ENCODE measurements around the gene IFRD2.
A peak's percentile ranks its signal among the peaks of the same experiment; 100 is the strongest.
"Not testable (repeated sequence)": the region's sequence is repeated elsewhere in the genome, so short reads cannot be mapped to it uniquely, and the experiment has no call there.

IFRD2 gene

GRCh38 chr3:50249457-50249856, 42.8 kb downstream of the IFRD2 start:
- Histone ChIP-seq H3K4me3 (ENCODE audit: low read length) (no peak overlapping the region), H3K9me3 (replicated peaks; ENCODE audit: low read length) (no peaks in the 10 kb centered on the region), H3K4me2 (ENCODE audit: low read length) (no peak overlapping the region), H3K27me3 (ENCODE audit: control insufficient read depth, insufficient read depth, low read length) (no peaks in the 10 kb centered on the region), H3K4me1 (ENCODE audit: control insufficient read depth, insufficient read depth, low read length) (peaks cover 86% of the 10 kb centered on the region), H3K36me3 (ENCODE audit: insufficient read depth, low read length) (peaks cover 36% of the 10 kb centered on the region), H3K9ac (ENCODE audit: low read depth, low read length) (no peak overlapping the region)

- Histone ChIP-seq H3K36me3 (ENCODE audit: insufficient read depth, low read length) (peaks cover 33% of the 10 kb centered on the region), H3K4me2 (ENCODE audit: low read length) (peak overlapping the region; percentile 69), H3K4me1 (ENCODE audit: control insufficient read depth, insufficient read depth, low read length) (peaks cover 84% of the 10 kb centered on the region), H3K9ac (ENCODE audit: low read depth, low read length) (peak overlapping the region; percentile 62), H3K9me3 (replicated peaks; ENCODE audit: low read length) (no peaks in the 10 kb centered on the region), H3K27me3 (ENCODE audit: control insufficient read depth, insufficient read depth, low read length) (no peaks in the 10 kb centered on the region), H3K4me3 (ENCODE audit: low read length) (no peak overlapping the region)
Measured at GRCh38 chr3:50248387-50248786, 43.8 kb downstream of the IFRD2 start.

GRCh38 chr3:50246517-50246954, 45.7 kb downstream of the IFRD2 start:
- peak overlapping the region; percentile 87 for H3K4me2 ChIP-seq (ENCODE audit: low read length)
- H3K4me1 ChIP-seq (ENCODE audit: control insufficient read depth, insufficient read depth, low read length): peaks cover 84% of the 10 kb centered on the region
- no peaks in the 10 kb centered on the region for H3K27me3 ChIP-seq (ENCODE audit: control insufficient read depth, insufficient read depth, low read length)
- H3K9ac ChIP-seq (ENCODE audit: low read depth, low read length): peak overlapping the region; percentile 83
- peaks cover 20% of the 10 kb centered on the region for H3K36me3 ChIP-seq (ENCODE audit: insufficient read depth, low read length)
- H3K9me3 ChIP-seq (replicated peaks; ENCODE audit: low read length): no peaks in the 10 kb centered on the region
- peak overlapping the region; percentile 10 for H3K4me3 ChIP-seq (ENCODE audit: low read length)

- Histone ChIP-seq H3K4me2 (ENCODE audit: low read length) (peak overlapping the region; percentile 87), H3K9me3 (replicated peaks; ENCODE audit: low read length) (no peaks in the 10 kb centered on the region), H3K4me3 (ENCODE audit: low read length) (peak overlapping the region; percentile 60), H3K9ac (ENCODE audit: low read depth, low read length) (peak overlapping the region; percentile 83), H3K27me3 (ENCODE audit: control insufficient read depth, insufficient read depth, low read length) (no peaks in the 10 kb centered on the region), H3K4me1 (ENCODE audit: control insufficient read depth, insufficient read depth, low read length) (peaks cover 86% of the 10 kb centered on the region), H3K36me3 (ENCODE audit: insufficient read depth, low read length) (peaks cover 19% of the 10 kb centered on the region)
Measured at GRCh38 chr3:50245831-50246516, 46.3 kb downstream of the IFRD2 start.

GRCh38 chr3:50245251-50245745, 46.9 kb downstream of the IFRD2 start:
- Histone ChIP-seq H3K36me3 (ENCODE audit: insufficient read depth, low read length) (peaks cover 16% of the 10 kb centered on the region), H3K4me2 (ENCODE audit: low read length) (peak overlapping the region; percentile 87), H3K9me3 (replicated peaks; ENCODE audit: low read length) (no peaks in the 10 kb centered on the region), H3K9ac (ENCODE audit: low read depth, low read length) (peak overlapping the region; percentile 83), H3K4me1 (ENCODE audit: control insufficient read depth, insufficient read depth, low read length) (peaks cover 84% of the 10 kb centered on the region), H3K27me3 (ENCODE audit: control insufficient read depth, insufficient read depth, low read length) (no peaks in the 10 kb centered on the region), H3K4me3 (ENCODE audit: low read length) (peak overlapping the region; percentile 60)

- H3K4me2 ChIP-seq (ENCODE audit: low read length); H3K4me3 ChIP-seq (ENCODE audit: low read length); H3K27me3 ChIP-seq (ENCODE audit: control insufficient read depth, insufficient read depth, low read length); H3K9me3 ChIP-seq (replicated peaks; ENCODE audit: low read length); H3K9ac ChIP-seq (ENCODE audit: low read depth, low read length): not testable (repeated sequence)
- H3K4me1 ChIP-seq (ENCODE audit: control insufficient read depth, insufficient read depth, low read length): peaks cover 79% of the 10 kb centered on the region
- peaks cover 18% of the 10 kb centered on the region for H3K36me3 ChIP-seq (ENCODE audit: insufficient read depth, low read length)
Measured at GRCh38 chr3:50244813-50245212, 47.4 kb downstream of the IFRD2 start.

GRCh38 chr3:50243543-50243895, 48.7 kb downstream of the IFRD2 start:
- Histone ChIP-seq H3K4me1 (ENCODE audit: control insufficient read depth, insufficient read depth, low read length) (peaks cover 75% of the 10 kb centered on the region), H3K36me3 (ENCODE audit: insufficient read depth, low read length) (peaks cover 25% of the 10 kb centered on the region)

GRCh38 chr3:50242851-50243542, 49.2 kb downstream of the IFRD2 start:
- Histone ChIP-seq H3K4me1 (ENCODE audit: control insufficient read depth, insufficient read depth, low read length) (peaks cover 75% of the 10 kb centered on the region), H3K4me3 (ENCODE audit: low read length) (no peak overlapping the region), H3K4me2 (ENCODE audit: low read length) (peak overlapping the region; percentile 50), H3K27me3 (ENCODE audit: control insufficient read depth, insufficient read depth, low read length) (no peaks in the 10 kb centered on the region), H3K9ac (ENCODE audit: low read depth, low read length) (peak overlapping the region; percentile 43), H3K36me3 (ENCODE audit: insufficient read depth, low read length) (peaks cover 25% of the 10 kb centered on the region), H3K9me3 (replicated peaks; ENCODE audit: low read length) (no peaks in the 10 kb centered on the region)

More at GRCh38 chr3:50243543-50243895, 48.7 kb downstream of the IFRD2 start:
- H3K9ac ChIP-seq (ENCODE audit: low read depth, low read length): peak overlapping the region; percentile 22
- H3K9me3 ChIP-seq (replicated peaks; ENCODE audit: low read length): no peaks in the 10 kb centered on the region
- H3K4me2 ChIP-seq (ENCODE audit: low read length): peak overlapping the region; percentile 50
- no peaks in the 10 kb centered on the region for H3K27me3 ChIP-seq (ENCODE audit: control insufficient read depth, insufficient read depth, low read length)
- no peak overlapping the region for H3K4me3 ChIP-seq (ENCODE audit: low read length)

- no peak overlapping the region for H3K4me3 ChIP-seq (ENCODE audit: low read length)
- H3K4me1 ChIP-seq (ENCODE audit: control insufficient read depth, insufficient read depth, low read length): peaks cover 69% of the 10 kb centered on the region
- peak overlapping the region; percentile 50 for H3K4me2 ChIP-seq (ENCODE audit: low read length)
- peak overlapping the region; percentile 43 for H3K9ac ChIP-seq (ENCODE audit: low read depth, low read length)
- H3K36me3 ChIP-seq (ENCODE audit: insufficient read depth, low read length): peaks cover 25% of the 10 kb centered on the region
- H3K9me3 ChIP-seq (replicated peaks; ENCODE audit: low read length): no peaks in the 10 kb centered on the region
- no peaks in the 10 kb centered on the region for H3K27me3 ChIP-seq (ENCODE audit: control insufficient read depth, insufficient read depth, low read length)
Measured at GRCh38 chr3:50242381-50242770, 49.9 kb downstream of the IFRD2 start.

- peaks cover 64% of the 10 kb centered on the region for H3K4me1 ChIP-seq (ENCODE audit: control insufficient read depth, insufficient read depth, low read length)
- no peak overlapping the region for H3K4me3 ChIP-seq (ENCODE audit: low read length)
- no peaks in the 10 kb centered on the region for H3K9me3 ChIP-seq (replicated peaks; ENCODE audit: low read length)
- peaks cover 25% of the 10 kb centered on the region for H3K36me3 ChIP-seq (ENCODE audit: insufficient read depth, low read length)
- peak overlapping the region; percentile 8 for H3K9ac ChIP-seq (ENCODE audit: low read depth, low read length)
- H3K4me2 ChIP-seq (ENCODE audit: low read length): no peak overlapping the region
- no peaks in the 10 kb centered on the region for H3K27me3 ChIP-seq (ENCODE audit: control insufficient read depth, insufficient read depth, low read length)
Measured at GRCh38 chr3:50241713-50242380, 50.4 kb downstream of the IFRD2 start.

GRCh38 chr3:50241163-50241562, 51.1 kb downstream of the IFRD2 start:
- Histone ChIP-seq H3K4me3 (ENCODE audit: low read length) (no peak overlapping the region), H3K4me2 (ENCODE audit: low read length) (no peak overlapping the region), H3K36me3 (ENCODE audit: insufficient read depth, low read length) (peaks cover 25% of the 10 kb centered on the region), H3K27me3 (ENCODE audit: control insufficient read depth, insufficient read depth, low read length) (no peaks in the 10 kb centered on the region), H3K4me1 (ENCODE audit: control insufficient read depth, insufficient read depth, low read length) (peaks cover 57% of the 10 kb centered on the region), H3K9me3 (replicated peaks; ENCODE audit: low read length) (no peaks in the 10 kb centered on the region), H3K9ac (ENCODE audit: low read depth, low read length) (peak overlapping the region; percentile 8)
